Breast epithelium (tissue), 3 donors: ENCODE measurements around the gene CKB.

Experiments
- CTCF ChIP-seq, 3 donors: fragments of 450-650 bp; IDR thresholded peaks; one replicate each; pipeline ENCODE4 v1.5.1; 2016 to 2017; ENCODE audit warnings: antibody characterized with exemption in 3 of 3, mild to moderate bottlenecking in 3 of 3, moderate library complexity in 3 of 3
- POLR2A ChIP-seq: fragments of 450-650 bp; IDR thresholded peaks from one replicate; pipeline ENCODE4 v1.6.1; 2016; ENCODE audit warnings: antibody characterized with exemption, mild to moderate bottlenecking, moderate library complexity

- TF ChIP-seq CTCF (IDR thresholded peaks at IDR 0.05): no peak
- no peak for TF ChIP-seq POLR2A
Observed at GRCh38 chr14:103510724-103511693, 11.6 kb downstream of the CKB start.
